Naive B cell (primary cell): Measurements from ENCODE around the gene CCDC188. TPM values are rescaled to one million over a fixed set of nuclear protein-coding genes. Genes with fewer than 3 reads are reported as not detected.

Experiments used
- ATAC-seq, 2 donors: fragments of 150-1000 bp; cut with Tn5 transposase; 2 replicates each; pipeline ENCODE4 v1.10.0; 2021; ENCODE audit warnings: low read depth in 2 of 2, mild to moderate bottlenecking in 2 of 2, moderate library complexity in 2 of 2
- DNase-seq: peaks from one replicate; pipeline ENCODE4 v3.0.0; 2022
- H3K27ac Mint-ChIP-seq, 6 donors: one replicate each; pipeline ENCODE4 v1.8.0; 2020 to 2022; ENCODE audit warnings: mild to moderate bottlenecking in 6 of 6, mixed read lengths in 6 of 6, moderate library complexity in 5 of 6, inconsistent platforms in 2 of 6
- H3K27me3 Mint-ChIP-seq, 3 donors: one replicate each; pipeline ENCODE4 v1.8.0; 2021 to 2022; ENCODE audit warnings: mixed read lengths in 3 of 3, mild to moderate bottlenecking in 1 of 3
- H3K36me3 Mint-ChIP-seq, 2 donors: one replicate each; pipeline ENCODE4 v1.8.0; 2020 to 2022; ENCODE audit warnings: mixed read lengths in 2 of 2, inconsistent platforms in 1 of 2, mild to moderate bottlenecking in 1 of 2
- H3K4me1 Mint-ChIP-seq, 3 donors: one replicate each; pipeline ENCODE4 v1.8.0; 2020 to 2022; ENCODE audit warnings: mixed read lengths in 3 of 3, inconsistent platforms in 1 of 3, mild to moderate bottlenecking in 1 of 3, moderate library complexity in 1 of 3
- H3K4me3 Mint-ChIP-seq, 8 donors: one replicate each; pipeline ENCODE4 v1.8.0; 2020 to 2022; ENCODE audit warnings: mild to moderate bottlenecking in 8 of 8, mixed read lengths in 8 of 8, moderate library complexity in 8 of 8, inconsistent platforms in 2 of 8
- H3K9me3 Mint-ChIP-seq, 7 donors: one replicate each; pipeline ENCODE4 v1.8.0; 2020 to 2022; ENCODE audit warnings: mixed read lengths in 7 of 7, mild to moderate bottlenecking in 5 of 7, inconsistent platforms in 2 of 7, moderate library complexity in 1 of 7
- polyA plus RNA-seq, 6 donors: library from polyadenylated mRNA; unstranded; fragments of 300-500 nt; fragmentation: Illumina TruSeq; gene quantifications; one replicate each; pipeline ENCODE4 v1.2.3, GENCODE V29; 2021; ENCODE audit warnings: low read depth in 6 of 6

The CCDC188 gene
- polyA plus RNA-seq, 6 donors from 2014 or later = not detected

DNA sequence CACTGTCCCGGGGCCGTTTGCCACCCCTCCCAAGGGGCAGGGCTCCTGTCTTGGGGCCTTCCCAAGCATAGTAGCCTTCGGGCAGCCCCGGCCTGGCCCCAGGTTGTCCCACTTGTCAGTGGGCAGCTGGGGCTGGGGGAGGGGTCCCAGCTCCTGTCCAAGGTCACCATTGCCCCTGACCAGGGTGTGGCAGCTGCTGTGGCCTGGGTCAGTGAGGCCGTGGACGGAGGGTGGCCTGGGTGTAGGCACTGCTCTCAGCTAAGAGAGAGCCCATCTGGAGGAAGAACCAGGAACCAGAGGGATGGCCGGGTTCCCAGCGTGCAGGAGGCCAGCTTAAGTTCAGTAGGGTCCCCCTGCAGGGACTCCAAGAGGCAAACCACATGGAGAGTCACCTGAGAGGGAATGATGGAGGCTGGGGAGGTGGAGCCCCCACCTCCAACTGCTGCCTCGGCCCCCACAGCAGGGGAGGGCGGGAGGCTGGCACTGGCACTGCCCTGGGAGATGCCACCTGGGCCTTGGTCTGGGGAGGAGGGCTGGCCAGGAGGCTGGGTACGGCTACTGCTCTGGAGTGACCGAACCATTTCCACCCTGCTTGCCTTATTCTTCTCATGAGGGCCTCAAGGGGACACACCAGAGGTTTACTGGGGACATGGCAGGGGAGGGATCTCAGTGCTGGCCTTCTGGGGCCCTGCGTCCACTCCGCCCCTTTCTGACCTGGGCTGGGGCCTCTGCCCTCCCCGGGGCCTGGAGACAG is 6.8 kb upstream of the CCDC188 start:
- H3K4me3 Mint-ChIP-seq = no peak overlapping the region
- peaks cover 5 to 37% (median 17%) of the 10 kb centered on the region in 3 donors for H3K27me3 Mint-ChIP-seq
- H3K36me3 Mint-ChIP-seq = no peaks in the 10 kb centered on the region
- H3K4me1 Mint-ChIP-seq = peaks cover 0 to 6% (median 4%) of the 10 kb centered on the region in 3 donors
- ATAC-seq (peak in 1 of 2 donors; percentile 9), DNase-seq (no peak)
- H3K27ac Mint-ChIP-seq = no peak overlapping the region
- H3K9me3 Mint-ChIP-seq = no peaks in the 10 kb centered on the region

DNA sequence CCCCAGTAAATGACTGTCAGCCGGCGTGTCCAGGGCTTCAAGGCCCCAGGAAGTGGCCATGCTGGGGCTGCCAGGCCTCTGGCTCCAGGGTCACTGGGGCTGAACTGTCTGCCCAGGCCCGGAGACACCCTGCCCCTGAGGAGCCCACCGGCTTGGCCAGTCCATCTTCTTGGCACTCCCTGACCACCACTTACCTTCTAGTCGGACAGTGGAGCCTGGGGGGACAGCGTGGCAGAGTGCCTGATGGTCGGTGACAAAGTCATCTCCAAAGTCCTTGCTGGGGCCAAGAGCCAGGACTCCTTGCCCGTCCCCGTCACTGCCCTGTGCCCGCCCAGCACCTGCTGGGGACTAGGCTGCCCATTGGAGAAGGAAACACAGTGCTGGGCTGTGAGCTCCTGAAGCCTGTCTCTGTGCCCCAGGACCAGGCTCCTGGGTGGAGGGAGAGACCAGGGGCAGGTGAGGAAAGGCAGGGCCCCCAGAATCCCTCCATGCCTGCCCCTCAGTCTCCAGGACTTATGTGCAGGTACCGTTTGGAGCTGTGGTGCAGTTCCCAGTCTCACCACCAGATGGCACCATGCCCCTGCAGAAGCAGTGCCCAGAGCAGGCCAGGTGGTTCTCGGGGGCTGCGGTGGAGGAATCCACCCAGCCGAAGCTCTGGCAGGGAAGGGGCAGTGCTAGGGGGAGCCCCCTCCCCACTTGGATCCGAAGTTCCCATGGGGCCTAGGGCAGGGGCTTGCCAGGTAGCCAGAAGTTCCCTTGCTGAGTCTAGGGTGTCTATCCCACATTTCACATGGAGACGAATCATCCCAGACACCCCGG is 6.0 kb upstream of the CCDC188 start:
- Mint-ChIP-seq H3K27me3 (peaks cover 5 to 37% (median 17%) of the 10 kb centered on the region in 3 donors), H3K4me1 (peaks cover 0 to 6% (median 4%) of the 10 kb centered on the region in 3 donors), H3K4me3 (no peak overlapping the region), H3K27ac (peak overlapping the region in 1 of 6 donors; percentile 66), H3K36me3 (no peaks in the 10 kb centered on the region), H3K9me3 (no peaks in the 10 kb centered on the region)
- DNase-seq (peak; percentile 79), ATAC-seq (peak; percentile 88 to 90)

DNA sequence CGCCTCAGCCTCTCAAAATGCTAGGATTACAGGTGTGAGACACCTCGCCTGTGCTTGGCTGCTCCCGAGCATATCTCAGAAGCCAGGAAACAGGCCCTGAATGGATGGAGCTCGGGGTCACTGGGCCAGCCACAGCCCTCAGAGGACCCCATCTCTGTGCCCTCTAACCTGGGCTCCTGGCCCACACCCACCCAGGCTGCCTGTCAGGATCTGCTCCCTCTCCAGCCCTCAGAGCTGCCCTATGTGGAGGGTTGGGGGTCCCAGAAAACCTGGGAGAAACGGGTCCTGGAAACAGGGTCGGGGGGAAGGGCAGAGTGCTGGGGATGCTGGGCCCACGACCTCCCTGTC is 5.2 kb upstream of the CCDC188 start:
- no peak overlapping the region for H3K27ac Mint-ChIP-seq
- H3K4me1 Mint-ChIP-seq = peaks cover 1 to 6% (median 4%) of the 10 kb centered on the region in 3 donors
- no peaks in the 10 kb centered on the region for H3K36me3 Mint-ChIP-seq
- H3K27me3 Mint-ChIP-seq = peaks cover 5 to 37% (median 17%) of the 10 kb centered on the region in 3 donors
- no peak for DNase-seq
- no peaks in the 10 kb centered on the region for H3K9me3 Mint-ChIP-seq
- no peak for ATAC-seq
- H3K4me3 Mint-ChIP-seq = no peak overlapping the region

DNA sequence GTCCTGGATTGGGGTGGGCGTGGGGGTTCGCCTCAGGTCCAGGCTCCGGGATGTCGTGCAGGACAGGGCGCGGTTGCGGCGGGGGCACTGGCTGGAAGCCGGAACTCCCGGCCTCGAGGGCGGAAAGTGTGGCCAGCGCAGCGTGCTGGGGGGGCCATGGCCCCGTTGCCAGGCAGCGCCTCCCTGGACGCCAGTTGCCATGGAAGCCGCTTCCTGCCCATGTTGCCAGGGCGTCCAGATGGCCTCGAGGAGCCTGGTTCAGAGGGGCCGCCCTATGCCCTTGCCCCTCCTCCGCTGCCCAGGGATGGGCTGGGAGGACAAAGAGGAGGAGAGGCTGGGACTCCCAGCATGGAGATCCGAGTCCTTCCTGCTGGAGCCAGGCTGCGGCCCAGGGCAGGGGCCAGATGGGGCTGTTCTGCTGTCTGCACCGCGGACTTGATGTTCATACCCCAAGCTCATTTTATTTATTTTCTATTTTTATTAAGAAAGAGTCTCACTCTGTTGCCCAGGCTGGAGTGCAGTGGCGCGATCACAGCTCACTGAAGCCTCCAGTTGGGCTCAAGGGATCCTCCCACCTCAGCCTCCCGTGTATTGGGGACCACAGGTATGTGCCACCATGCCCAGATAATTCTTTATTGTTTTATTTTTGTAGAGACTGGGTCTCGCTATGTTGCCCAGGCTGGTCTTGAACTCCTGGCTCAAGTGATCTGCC is 4.6 kb upstream of the CCDC188 start:
- no peak overlapping the region for H3K27ac Mint-ChIP-seq
- no peaks in the 10 kb centered on the region for H3K9me3 Mint-ChIP-seq
- ATAC-seq = no peak
- H3K36me3 Mint-ChIP-seq = no peaks in the 10 kb centered on the region
- DNase-seq = no peak
- peaks cover 5 to 37% (median 17%) of the 10 kb centered on the region in 3 donors for H3K27me3 Mint-ChIP-seq
- H3K4me3 Mint-ChIP-seq = no peak overlapping the region
- H3K4me1 Mint-ChIP-seq = peaks cover 1 to 6% (median 4%) of the 10 kb centered on the region in 3 donors

DNA sequence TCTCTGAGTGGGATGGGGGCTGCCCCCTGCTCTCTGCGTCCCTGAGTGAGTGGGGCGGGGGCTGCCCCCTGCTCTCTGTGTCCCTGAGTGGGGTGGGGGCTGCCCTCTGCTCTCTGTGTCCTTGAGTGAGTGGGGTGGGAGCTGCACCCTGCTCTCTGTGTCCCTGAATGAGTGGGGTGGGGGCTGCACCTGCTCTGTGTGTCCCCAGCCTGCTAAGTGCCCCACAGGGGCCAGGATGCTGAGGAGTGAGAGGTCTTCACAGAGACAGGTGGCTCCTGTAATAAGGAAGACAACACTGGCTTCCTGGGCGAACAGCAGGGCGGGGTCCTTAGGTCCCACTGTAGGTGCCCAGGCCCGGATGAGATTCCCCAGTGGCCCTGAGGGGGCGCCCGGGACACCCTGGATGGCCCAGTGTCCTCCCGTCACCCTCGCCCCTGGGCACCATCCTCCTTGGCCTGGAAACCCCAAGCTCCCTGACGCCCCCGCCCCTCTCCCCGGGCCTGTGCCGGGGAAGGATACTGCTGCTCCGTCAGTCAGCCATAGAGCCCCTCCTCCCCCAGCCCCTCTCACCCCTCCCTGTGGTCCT is 3.8 kb upstream of the CCDC188 start:
- no peak overlapping the region for H3K4me3 Mint-ChIP-seq
- DNase-seq (no peak), ATAC-seq (no peak)
- H3K4me1 Mint-ChIP-seq = peaks cover 1 to 6% (median 4%) of the 10 kb centered on the region in 3 donors
- H3K27ac Mint-ChIP-seq = peak overlapping the region in 1 of 6 donors; percentile 71
- no peaks in the 10 kb centered on the region for H3K36me3 Mint-ChIP-seq
- H3K9me3 Mint-ChIP-seq = no peaks in the 10 kb centered on the region
- H3K27me3 Mint-ChIP-seq = peaks cover 5 to 31% (median 17%) of the 10 kb centered on the region in 3 donors

DNA sequence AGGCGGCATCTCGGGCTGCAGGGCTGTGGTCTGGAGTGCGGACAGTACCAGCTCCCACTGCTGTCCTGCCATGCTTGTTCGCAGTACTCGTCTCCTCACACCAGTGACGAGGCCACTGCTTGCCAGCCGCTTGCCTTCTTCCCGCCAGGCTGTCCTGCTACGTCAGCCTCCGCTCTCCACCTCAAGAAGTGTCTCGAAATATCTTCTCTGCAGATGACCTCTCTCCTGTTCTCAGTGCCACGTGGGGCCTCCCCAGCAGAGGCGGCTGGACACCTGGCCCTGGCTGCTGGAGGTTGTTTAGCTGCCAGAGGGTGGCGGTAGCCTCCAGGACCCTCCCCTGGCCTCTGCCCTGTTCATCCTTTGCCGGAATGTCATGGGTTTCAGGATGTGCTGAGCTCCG is 3.1 kb upstream of the CCDC188 start:
- H3K9me3 Mint-ChIP-seq = no peaks in the 10 kb centered on the region
- H3K27ac Mint-ChIP-seq = peak overlapping the region in 1 of 6 donors; percentile 23
- peaks cover 5 to 24% (median 9%) of the 10 kb centered on the region in 3 donors for H3K27me3 Mint-ChIP-seq
- peaks cover 1 to 6% (median 4%) of the 10 kb centered on the region in 3 donors for H3K4me1 Mint-ChIP-seq
- no peaks in the 10 kb centered on the region for H3K36me3 Mint-ChIP-seq
- ATAC-seq = no peak
- peak overlapping the region in 1 of 8 donors; percentile 19 for H3K4me3 Mint-ChIP-seq
- no peak for DNase-seq

DNA sequence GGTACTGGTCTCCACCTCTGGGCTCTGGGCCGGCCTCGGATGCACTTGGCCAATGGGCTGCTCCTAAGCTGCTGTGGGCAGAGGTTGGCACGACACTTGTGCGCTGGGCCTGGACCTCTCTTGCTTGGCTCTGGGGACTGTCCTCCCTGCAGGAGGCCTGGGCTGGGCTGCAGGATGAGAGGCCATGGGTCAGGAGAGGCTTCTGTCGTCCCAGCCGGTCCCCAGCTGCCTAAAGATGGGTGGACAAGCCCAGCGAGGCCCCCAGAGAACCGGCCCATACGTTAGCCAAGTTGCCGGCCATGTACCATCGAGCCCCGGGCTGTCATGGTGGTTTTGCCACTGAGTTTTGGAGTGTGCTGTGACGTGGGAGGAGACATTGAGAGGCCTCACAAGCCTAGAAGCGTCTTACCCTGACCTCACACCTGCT is 1.6 kb upstream of the CCDC188 start:
- DNase-seq = no peak
- Mint-ChIP-seq H3K4me1 (peaks cover 1 to 6% (median 4%) of the 10 kb centered on the region in 3 donors), H3K4me3 (peak overlapping the region in 1 of 8 donors; percentile 53), H3K36me3 (no peaks in the 10 kb centered on the region), H3K27me3 (peaks cover 5 to 12% (median 8%) of the 10 kb centered on the region in 3 donors), H3K27ac (peak overlapping the region in 1 of 6 donors; percentile 67), H3K9me3 (no peaks in the 10 kb centered on the region)
- ATAC-seq = no peak

DNA sequence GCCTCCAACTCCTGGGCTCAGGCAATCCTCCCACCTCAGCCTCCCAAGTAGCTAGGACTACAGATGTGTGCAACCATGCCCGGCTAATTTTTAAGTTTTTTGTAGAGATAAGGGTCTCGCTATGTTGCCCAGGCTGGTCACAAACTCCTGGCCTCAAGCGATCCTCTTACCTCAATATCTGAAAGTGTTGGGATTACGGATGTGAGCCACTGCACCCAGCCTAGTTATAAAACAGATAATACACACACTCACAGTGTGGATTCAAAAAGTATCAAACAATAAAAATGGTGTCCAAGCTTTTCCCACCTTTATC is 377 bp upstream of the CCDC188 start:
- Mint-ChIP-seq H3K27ac (peak overlapping the region in 1 of 6 donors; percentile 53), H3K27me3 (no peaks in the 10 kb centered on the region), H3K4me3 (no peak overlapping the region), H3K9me3 (no peaks in the 10 kb centered on the region), H3K4me1 (peaks cover 0 to 5% (median 1%) of the 10 kb centered on the region in 3 donors), H3K36me3 (no peaks in the 10 kb centered on the region)
- DNase-seq (no peak), ATAC-seq (no peak)

DNA sequence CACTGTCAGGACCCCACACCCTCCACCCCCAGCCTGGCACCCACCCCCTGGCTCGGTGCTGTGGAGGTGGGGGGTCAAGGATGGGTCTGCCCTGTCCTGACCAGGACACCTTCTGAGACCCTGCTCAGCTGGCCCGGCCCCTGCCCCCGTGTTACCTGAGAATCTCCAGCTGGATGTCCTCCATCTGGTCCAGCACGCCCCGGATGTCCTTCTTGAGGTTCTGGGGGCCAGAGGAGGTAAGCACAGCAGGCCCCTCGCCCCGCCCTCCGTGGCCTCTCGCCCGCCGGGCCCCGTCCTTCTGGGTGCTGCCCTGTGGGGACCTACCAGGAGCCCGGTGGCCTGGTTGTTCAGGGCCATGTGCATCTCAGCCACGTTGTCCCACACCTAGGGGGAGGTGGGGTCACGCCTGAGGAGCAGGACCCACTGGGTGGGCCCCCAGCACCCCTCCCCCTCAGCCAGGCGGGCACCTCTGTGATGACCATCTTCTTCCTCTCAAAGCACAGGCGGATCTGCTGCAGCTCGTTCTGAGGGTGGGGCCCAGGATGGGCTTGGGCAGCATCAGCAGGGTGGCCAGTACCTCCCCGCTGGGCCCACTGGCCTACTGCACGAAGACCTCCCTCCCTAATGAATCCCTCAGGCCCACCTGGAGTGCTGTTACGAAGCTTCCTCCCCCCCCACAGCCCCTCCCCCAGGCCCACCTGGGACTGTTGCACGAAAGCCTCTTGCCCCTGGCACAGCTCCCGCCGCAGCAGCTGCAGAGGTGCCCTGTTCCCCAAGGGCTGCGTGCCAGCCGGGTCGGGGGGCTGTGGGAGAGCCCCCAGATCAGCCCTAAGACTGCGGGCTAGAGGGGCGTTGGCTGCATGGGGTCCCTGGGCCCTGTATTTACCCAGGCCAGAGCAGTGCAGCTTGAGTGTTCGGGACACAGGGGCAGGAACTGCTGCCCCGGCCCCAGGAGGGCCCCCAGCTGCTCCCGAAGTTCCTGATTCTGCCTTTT is 1.3 kb downstream of the CCDC188 start:
- no peak overlapping the region for H3K27ac Mint-ChIP-seq
- no peak overlapping the region for H3K4me3 Mint-ChIP-seq
- no peaks in the 10 kb centered on the region for H3K36me3 Mint-ChIP-seq
- H3K4me1 Mint-ChIP-seq = peaks cover 0 to 6% (median 1%) of the 10 kb centered on the region in 3 donors
- no peaks in the 10 kb centered on the region for H3K9me3 Mint-ChIP-seq
- ATAC-seq (no peak), DNase-seq (no peak)
- H3K27me3 Mint-ChIP-seq = no peaks in the 10 kb centered on the region

DNA sequence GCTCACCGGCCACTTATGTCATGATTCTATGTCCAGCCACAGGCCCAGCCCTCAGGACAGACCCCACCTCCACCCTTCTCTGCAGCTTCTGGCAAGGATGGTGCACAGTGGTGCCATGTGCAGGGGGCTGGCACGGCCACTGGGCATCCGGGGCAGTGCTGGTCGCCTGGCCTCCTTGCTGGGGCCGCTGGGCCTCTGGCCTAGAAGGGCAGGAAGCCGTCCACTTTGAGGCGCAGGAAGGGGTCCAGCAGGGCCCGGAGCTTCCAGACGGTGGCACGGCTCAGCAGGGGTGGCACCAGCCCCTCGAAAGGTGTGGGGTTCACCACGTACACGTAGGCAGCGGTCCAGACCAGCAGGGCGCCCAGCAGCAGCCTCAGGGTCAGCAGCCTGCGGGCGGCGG is 2.4 kb downstream of the CCDC188 start:
- peaks cover 0 to 6% (median 1%) of the 10 kb centered on the region in 3 donors for H3K4me1 Mint-ChIP-seq
- no peaks in the 10 kb centered on the region for H3K9me3 Mint-ChIP-seq
- H3K36me3 Mint-ChIP-seq = no peaks in the 10 kb centered on the region
- no peaks in the 10 kb centered on the region for H3K27me3 Mint-ChIP-seq
- no peak overlapping the region for H3K27ac Mint-ChIP-seq
- no peak for ATAC-seq
- no peak for DNase-seq
- H3K4me3 Mint-ChIP-seq = no peak overlapping the region

DNA sequence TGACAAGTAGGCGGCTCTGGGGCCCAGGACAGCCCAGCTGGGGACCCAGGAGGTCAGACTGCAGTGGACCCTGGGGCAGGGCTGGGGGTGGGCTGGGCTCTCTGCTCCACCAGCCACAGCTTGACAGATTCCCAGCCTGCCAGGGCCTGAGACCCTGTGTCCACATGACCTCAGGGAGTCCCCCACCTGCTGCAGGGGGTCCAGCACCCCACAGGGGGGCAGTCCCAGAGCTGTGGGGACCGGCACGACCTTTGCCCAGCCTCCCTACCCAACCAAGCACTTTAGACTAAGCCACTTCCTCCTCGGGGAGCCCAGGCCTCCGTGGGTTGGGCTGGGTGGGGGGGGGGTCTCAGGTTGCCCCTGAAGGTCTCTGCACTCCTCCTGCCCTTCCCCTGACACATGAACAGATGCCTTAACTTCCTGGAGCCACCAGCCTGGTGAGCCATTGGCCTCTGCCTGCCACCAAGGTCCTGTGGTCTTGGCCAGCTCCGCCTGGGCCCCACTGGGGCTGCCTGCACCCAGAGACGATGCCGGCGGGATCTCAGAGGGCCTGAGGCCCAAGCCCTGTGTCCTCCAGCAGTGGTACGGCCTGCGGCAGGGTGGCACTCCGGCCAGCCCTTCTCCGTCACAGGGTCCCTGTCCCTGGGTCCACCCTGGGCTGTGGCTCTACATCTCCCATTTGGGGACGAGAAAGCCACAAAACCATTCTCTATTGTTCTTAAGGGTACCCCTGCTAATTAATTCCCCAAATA is 3.4 kb downstream of the CCDC188 start:
- Mint-ChIP-seq H3K4me1 (peaks cover 0 to 6% (median 1%) of the 10 kb centered on the region in 3 donors), H3K9me3 (no peaks in the 10 kb centered on the region), H3K4me3 (no peak overlapping the region), H3K27ac (no peak overlapping the region), H3K27me3 (no peaks in the 10 kb centered on the region), H3K36me3 (no peaks in the 10 kb centered on the region)
- ATAC-seq = no peak
- no peak for DNase-seq

DNA sequence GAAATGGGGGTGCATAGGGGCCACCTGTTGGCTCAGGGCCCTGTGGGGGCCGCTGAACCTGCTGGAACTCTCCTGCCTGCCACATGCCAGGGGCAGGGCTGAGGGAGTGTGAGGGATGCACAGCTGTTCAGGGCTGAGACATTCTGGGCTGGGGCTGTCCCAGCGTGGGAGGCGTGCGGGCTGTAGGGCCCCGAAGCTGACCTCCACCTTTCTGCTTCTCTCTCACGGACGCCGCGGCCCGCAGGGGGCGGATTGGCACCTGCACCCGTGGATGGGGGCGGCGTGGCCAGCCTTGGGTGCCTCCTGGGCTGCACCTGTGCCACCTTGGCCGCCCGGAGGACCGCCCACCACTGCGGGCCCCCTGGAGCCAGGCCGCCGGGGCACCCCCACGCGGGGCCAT is 4.1 kb downstream of the CCDC188 start:
- peaks cover 0 to 6% (median 1%) of the 10 kb centered on the region in 3 donors for H3K4me1 Mint-ChIP-seq
- H3K36me3 Mint-ChIP-seq = no peaks in the 10 kb centered on the region
- no peaks in the 10 kb centered on the region for H3K9me3 Mint-ChIP-seq
- no peak overlapping the region for H3K27ac Mint-ChIP-seq
- DNase-seq = no peak
- ATAC-seq = no peak
- H3K27me3 Mint-ChIP-seq = no peaks in the 10 kb centered on the region
- H3K4me3 Mint-ChIP-seq = peak overlapping the region in 1 of 8 donors; percentile 47
